Mucosa of descending colon (tissue), 3 donors: ENCODE results near the gene MGST3. TPM values are rescaled to one million over a fixed set of nuclear protein-coding genes. Genes with fewer than 3 reads are reported as not detected.
"Not testable (repeated sequence)": the region's sequence is repeated elsewhere in the genome, so short reads cannot be mapped to it uniquely, and the experiment has no call there.

ENCODE experiments used
- ATAC-seq: fragments of 200-7000 bp; cut with Tn5 transposase; one replicate; pipeline ENCODE4 v1.9.1; 2020; ENCODE audit warnings: mild to moderate bottlenecking, moderate library complexity
- DNase-seq, 3 donors: peaks; one replicate each; pipeline ENCODE4 v3.0.0-alpha.2; 2020
- H3K36me3 ChIP-seq: fragments of 200-600 bp; one replicate; pipeline ENCODE4 v1.8.0; 2021; ENCODE audit warnings: low read depth, mild to moderate bottlenecking
- H3K4me1 ChIP-seq: fragments of 200-600 bp; one replicate; pipeline ENCODE4 v1.8.0; 2021; ENCODE audit warnings: low read depth, mild to moderate bottlenecking
- H3K4me3 ChIP-seq: fragments of 200-600 bp; one replicate; pipeline ENCODE4 v1.8.0; 2021; ENCODE audit warnings: mild to moderate bottlenecking
- H3K9me3 ChIP-seq: fragments of 200-600 bp; one replicate; pipeline ENCODE4 v1.8.0; 2021; ENCODE audit warnings: mild to moderate bottlenecking
- CTCF ChIP-seq: fragments of 200-600 bp; IDR thresholded peaks from one replicate; pipeline ENCODE4 v1.8.0; 2022; ENCODE audit warnings: antibody characterized with exemption, mild to moderate bottlenecking
- intact Hi-C, 2 donors: fragments of 100-400 bp; cut with DNase I in 1 of 2; cut with micrococcal nuclease in 1 of 2; formaldehyde crosslinking; loops; one replicate each; pipeline versions ENCODE4 v1.11.0 to v1.11.1; 2022; cut with DNase I, micrococcal nuclease
- total RNA-seq, 3 donors: library from RNA; stranded (reverse); fragmentation: NEBNext Ultra II Directional in 2 of 3; extraction: Animal tissue kit (Norgen Biotek cat#: 25700) in 2 of 3; gene quantifications; one replicate each; pipeline versions ENCODE4 v1.2.1 to v1.2.4, GENCODE V29; 2021 to 2023
- donor health status: DM: no; HTN: no; CAD: no; lungs with moderate emphysema.
- donor health status: DM: no; HTN: no; CAD: no.
- donor health status: DM: no; HTN: yes; CAD: no.

The MGST3 gene
- total RNA-seq, 3 donors from 2014 or later = 236 to 436 (median 367) TPM

GRCh38 chr1:165697881-165698760, 67.1 kb downstream of the MGST3 start, which contains the start of gene ALDH9A1:
Gene ALDH9A1 (minus strand): TSS chr1:165698562. CDS start chr1:165698558, 4 bp downstream.
- Histone ChIP-seq H3K9me3 (no peaks in the 10 kb centered on the region), H3K36me3 (no peaks in the 10 kb centered on the region), H3K4me3 (peak within 1 kb of the TSS; percentile 63), H3K4me1 (peaks cover 10% of the 10 kb centered on the region)
- TF ChIP-seq CTCF = no peak
- ATAC-seq (peak; percentile 97), DNase-seq (peak; percentile 90 to 93 (median 92))
- intact Hi-C loops = loop anchor here in 1 of 2 donors (10.0 kb wide), 1 partner anchor 93 kb away; no protein-coding TSS in a partner anchor

- peaks cover 10% of the 10 kb centered on the region for H3K4me1 ChIP-seq
- H3K36me3 ChIP-seq = no peaks in the 10 kb centered on the region
- intact Hi-C loops = loop anchor here in 1 of 2 donors (10.0 kb wide), 1 partner anchor 94 kb away; no protein-coding TSS in a partner anchor
- peak overlapping the region; percentile 63 for H3K4me3 ChIP-seq
- TF ChIP-seq CTCF = no peak
- no peaks in the 10 kb centered on the region for H3K9me3 ChIP-seq
- no peak for DNase-seq
- no peak for ATAC-seq
Observed at GRCh38 chr1:165698761-165699052, 67.7 kb downstream of the MGST3 start.

- DNase-seq (no peak), ATAC-seq (no peak)
- H3K9me3 ChIP-seq = no peaks in the 10 kb centered on the region
- H3K36me3 ChIP-seq = no peaks in the 10 kb centered on the region
- peaks cover 10% of the 10 kb centered on the region for H3K4me1 ChIP-seq
- intact Hi-C loops = loop anchor here in 1 of 2 donors (10.0 kb wide), 1 partner anchor 95 kb away; no protein-coding TSS in a partner anchor
- TF ChIP-seq CTCF = no peak
- no peak overlapping the region for H3K4me3 ChIP-seq
Observed at GRCh38 chr1:165699577-165699976, 68.5 kb downstream of the MGST3 start.

GRCh38 chr1:165701922-165702321, 70.9 kb downstream of the MGST3 start:
- not testable (repeated sequence) for H3K4me1 ChIP-seq

GRCh38 chr1:165703648-165704047, 72.6 kb downstream of the MGST3 start:
- Histone ChIP-seq H3K9me3 (no peaks in the 10 kb centered on the region), H3K4me3 (no peak overlapping the region), H3K4me1 (no peaks in the 10 kb centered on the region), H3K36me3 (no peaks in the 10 kb centered on the region)
- ATAC-seq (no peak), DNase-seq (no peak)
- intact Hi-C loops = no loop called here
- no peak for TF ChIP-seq CTCF

More at GRCh38 chr1:165701922-165702321, 70.9 kb downstream of the MGST3 start:
- intact Hi-C loops, DNase-seq, H3K36me3 ChIP-seq, ATAC-seq, H3K9me3 ChIP-seq, H3K4me3 ChIP-seq: not testable (repeated sequence)

Other genes with a start within 250 kb of the MGST3 start
- gene RXRG, start 186.1 kb upstream of the MGST3 start, total RNA-seq = 1 to 10 TPM in 2 of 3 donors, under 1 TPM in 1; 0.29 to 1.8 (median 1.1) TPM
- gene LRRC52, start 87.2 kb upstream of the MGST3 start, total RNA-seq = under 1 TPM in 1 of 3 donors, not detected in 2; 0.22 TPM
- 10 to 100 TPM; 32.6 to 53.1 (median 49.8) TPM for gene ALDH9A1, start 67.3 kb downstream of the MGST3 start, total RNA-seq
- gene TMCO1, start 137.6 kb downstream of the MGST3 start, total RNA-seq = 100 to 1,000 TPM; 103 to 209 (median 144) TPM
- gene UCK2, start 196.4 kb downstream of the MGST3 start, total RNA-seq = 10 to 100 TPM; 41.6 to 86.5 (median 51.8) TPM